ENCODE measurements around the gene ASPA. TPM values are rescaled to one million over a fixed set of nuclear protein-coding genes. Genes with fewer than 3 reads are reported as not detected.
A peak's percentile ranks its signal among the peaks of the same experiment; 100 is the strongest.

The ASPA gene
- total RNA-seq, 1 experiment from 2014 or later = not detected

DNA sequence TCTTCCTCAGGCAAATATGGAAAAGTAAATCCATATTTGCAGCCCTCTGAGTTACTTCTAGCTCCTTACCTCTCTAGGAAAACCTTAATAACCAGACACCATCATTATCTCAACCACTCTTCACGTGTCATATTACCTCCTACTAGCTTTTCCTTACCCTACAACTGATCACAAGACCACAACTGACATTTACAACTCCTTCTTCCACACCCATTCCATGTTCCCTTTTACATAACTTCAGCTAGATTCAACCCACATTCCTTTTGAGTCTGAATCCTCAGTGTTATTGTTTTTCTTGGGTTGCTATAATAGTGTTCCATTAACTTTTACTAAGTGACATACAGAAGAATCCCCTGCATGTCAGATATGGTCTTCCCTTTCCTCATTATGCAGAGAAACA is 37.4 kb upstream of the ASPA start:
- Histone ChIP-seq H3K36me3 (ENCODE audit: insufficient read depth, low read length, poor library complexity, severe bottlenecking) (no peaks in the 10 kb centered on the region), H3K27ac (ENCODE audit: low read depth, low read length, poor library complexity, severe bottlenecking) (no peak overlapping the region), H3K4me1 (ENCODE audit: insufficient read depth, low read length, poor library complexity, severe bottlenecking) (no peaks in the 10 kb centered on the region), H3K4me3 (ENCODE audit: low read depth, low read length, poor library complexity, severe bottlenecking) (no peak overlapping the region), H3K9me3 (ENCODE audit: low read depth, low read length, poor library complexity, severe bottlenecking) (no peaks in the 10 kb centered on the region), H3K27me3 (replicated peaks; ENCODE audit: insufficient read depth, low read depth, low read length, poor library complexity) (peaks cover 32% of the 10 kb centered on the region)
- intact Hi-C loops (cut with micrococcal nuclease; ENCODE audit: unreplicated experiment) = no loop called here
- ChIA-PET POLR2A (ENCODE audit: low non-redundant PET) (no interaction called here), CTCF (no interaction called here)
- DNase-seq (ENCODE audit: low spot score) = no peak
- TF ChIP-seq CTCF (conservative IDR thresholded peaks at IDR 0.05; ENCODE audit: low read depth, low read length) (no peak), EZH2 (IDR thresholded peaks at IDR 0.05; ENCODE audit: borderline replicate concordance, low read depth, low read length, poor library complexity, severe bottlenecking) (no peak)
- no TSS peak for BruUV-seq (replicated peaks)

GRCh38 chr17:3440451-3440850 is 35.3 kb upstream of the ASPA start:
- H3K27ac ChIP-seq (ENCODE audit: low read depth, low read length, poor library complexity, severe bottlenecking) = no peak overlapping the region
- no peaks in the 10 kb centered on the region for H3K36me3 ChIP-seq (ENCODE audit: insufficient read depth, low read length, poor library complexity, severe bottlenecking)
- no peaks in the 10 kb centered on the region for H3K9me3 ChIP-seq (ENCODE audit: low read depth, low read length, poor library complexity, severe bottlenecking)
- TF ChIP-seq EZH2 (IDR thresholded peaks at IDR 0.05; ENCODE audit: borderline replicate concordance, low read depth, low read length, poor library complexity, severe bottlenecking) (no peak), CTCF (conservative IDR thresholded peaks at IDR 0.05; ENCODE audit: low read depth, low read length) (no peak)
- DNase-seq (ENCODE audit: low spot score) = no peak
- H3K4me1 ChIP-seq (ENCODE audit: insufficient read depth, low read length, poor library complexity, severe bottlenecking) = no peaks in the 10 kb centered on the region
- ChIA-PET POLR2A (ENCODE audit: low non-redundant PET) (no interaction called here), CTCF (no interaction called here)
- intact Hi-C loops (cut with micrococcal nuclease; ENCODE audit: unreplicated experiment) = no loop called here
- peaks cover 32% of the 10 kb centered on the region for H3K27me3 ChIP-seq (replicated peaks; ENCODE audit: insufficient read depth, low read depth, low read length, poor library complexity)
- no TSS peak for BruUV-seq (replicated peaks)
- H3K4me3 ChIP-seq (ENCODE audit: low read depth, low read length, poor library complexity, severe bottlenecking) = no peak overlapping the region

DNA sequence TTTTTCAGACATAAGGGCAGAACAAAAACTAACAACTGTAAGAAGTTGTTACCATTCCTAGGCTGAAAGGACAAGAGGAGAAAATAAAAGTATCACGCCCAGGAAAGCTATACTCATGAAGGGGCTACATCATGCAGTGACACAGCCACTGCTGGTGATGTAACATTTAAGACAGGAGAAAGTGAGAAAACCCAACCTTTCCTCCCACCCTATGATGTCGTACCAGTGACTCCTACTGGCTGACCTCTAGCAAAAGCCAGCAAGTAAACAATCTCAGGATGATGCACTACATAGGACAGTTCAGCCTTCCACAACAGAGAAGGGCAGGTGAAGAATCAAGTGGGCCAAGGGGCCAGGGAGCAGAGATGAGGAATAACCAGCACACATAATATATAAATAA is 28.2 kb upstream of the ASPA start:
- POLR2A ChIA-PET (ENCODE audit: low non-redundant PET) = no interaction called here
- BruUV-seq (replicated peaks) = no TSS peak
- no peaks in the 10 kb centered on the region for H3K9me3 ChIP-seq (ENCODE audit: low read depth, low read length, poor library complexity, severe bottlenecking)
- 0 out of 2 replicates have a peak, but pooled peaks have one; percentile 21 for TF ChIP-seq CTCF (conservative IDR thresholded peaks at IDR 0.05; ENCODE audit: low read depth, low read length)
- TF ChIP-seq EZH2 (IDR thresholded peaks at IDR 0.05; ENCODE audit: borderline replicate concordance, low read depth, low read length, poor library complexity, severe bottlenecking) = no peak
- H3K27ac ChIP-seq (ENCODE audit: low read depth, low read length, poor library complexity, severe bottlenecking) = no peak overlapping the region
- H3K36me3 ChIP-seq (ENCODE audit: insufficient read depth, low read length, poor library complexity, severe bottlenecking) = no peaks in the 10 kb centered on the region
- CTCF ChIA-PET = no interaction called here
- no peak overlapping the region for H3K4me3 ChIP-seq (ENCODE audit: low read depth, low read length, poor library complexity, severe bottlenecking)
- DNase-seq (ENCODE audit: low spot score) = peak; percentile 10
- intact Hi-C loops (cut with micrococcal nuclease; ENCODE audit: unreplicated experiment) = no loop called here
- H3K4me1 ChIP-seq (ENCODE audit: insufficient read depth, low read length, poor library complexity, severe bottlenecking) = no peaks in the 10 kb centered on the region
- peaks cover 5% of the 10 kb centered on the region for H3K27me3 ChIP-seq (replicated peaks; ENCODE audit: insufficient read depth, low read depth, low read length, poor library complexity)

Data from A673 (cell line).